Neural progenitor cell (in vitro differentiated cells): ENCODE results near the gene FREM2. TPM values are rescaled to one million over a fixed set of nuclear protein-coding genes. Genes with fewer than 3 reads are reported as not detected.

Experiments
- DNase-seq: peaks from one replicate; pipeline ENCODE4 v3.0.0-alpha.2; 2016; ENCODE audit warnings: low spot score
- H2AFZ ChIP-seq: fragments of 200-600 bp; sonication (generic); replicated peaks from 2 replicates; pipeline ENCODE4 v1.6.1; 2016; ENCODE audit warnings: antibody characterized with exemption
- H3F3A ChIP-seq: fragments of 200-600 bp; sonication (generic); 2 replicates; pipeline ENCODE4 v1.6.1; 2016; ENCODE audit warnings: antibody characterized with exemption, low read depth
- H3K27ac ChIP-seq: fragments of 200-600 bp; sonication (generic); 2 replicates; pipeline ENCODE4 v1.5.1; 2016; ENCODE audit warnings: mild to moderate bottlenecking
- H3K27me3 ChIP-seq: fragments of 200-600 bp; sonication (generic); 2 replicates; pipeline ENCODE4 v1.6.1; 2016; ENCODE audit warnings: mild to moderate bottlenecking, moderate library complexity
- H3K36me3 ChIP-seq: fragments of 200-600 bp; sonication (generic); 2 replicates; pipeline ENCODE4 v1.5.1; 2016
- H3K4me1 ChIP-seq: fragments of 200-600 bp; sonication (generic); 2 replicates; pipeline ENCODE4 v1.6.1; 2016; ENCODE audit warnings: mixed run types
- H3K4me2 ChIP-seq: fragments of 200-600 bp; sonication (generic); 2 replicates; pipeline ENCODE4 v1.6.1; 2016
- H3K4me3 ChIP-seq: fragments of 200-600 bp; sonication (generic); 2 replicates; pipeline ENCODE4 v1.5.1; 2016
- H3K79me2 ChIP-seq: fragments of 200-600 bp; sonication (generic); 2 replicates; pipeline ENCODE4 v1.6.1; 2016; ENCODE audit warnings: low read depth
- H3K9ac ChIP-seq: fragments of 200-600 bp; sonication (generic); 2 replicates; pipeline ENCODE4 v1.6.1; 2016
- H3K9me3 ChIP-seq: fragments of 200-600 bp; sonication (generic); 2 replicates; pipeline ENCODE4 v1.5.1; 2016; ENCODE audit warnings: low read depth
- H4K20me1 ChIP-seq: fragments of 200-600 bp; sonication (generic); 2 replicates; pipeline ENCODE4 v1.6.1; 2016; ENCODE audit warnings: low read depth
- H3K27ac Mint-ChIP-seq: 3 replicates; pipeline ENCODE4 v1.8.0; 2021; ENCODE audit warnings: mixed read lengths
- H3K27me3 Mint-ChIP-seq: 2 replicates; pipeline ENCODE4 v1.8.0; 2022; ENCODE audit warnings: low read depth, mild to moderate bottlenecking, inconsistent platforms, moderate library complexity, mixed read lengths; ENCODE audit not compliant: insufficient read depth
- H3K36me3 Mint-ChIP-seq: 3 replicates; pipeline ENCODE4 v1.8.0; 2021; ENCODE audit warnings: mixed read lengths
- H3K4me1 Mint-ChIP-seq: 3 replicates; pipeline ENCODE4 v1.8.0; 2021; ENCODE audit warnings: mixed read lengths
- H3K4me3 Mint-ChIP-seq: 3 replicates; pipeline ENCODE4 v1.8.0; 2021; ENCODE audit warnings: mild to moderate bottlenecking, moderate library complexity, mixed read lengths
- H3K9me3 Mint-ChIP-seq: 3 replicates; pipeline ENCODE4 v1.8.0; 2020; ENCODE audit warnings: mixed read lengths
- CTCF ChIP-seq: fragments of 200-600 bp; sonication (generic); IDR thresholded peaks from 2 replicates; pipeline ENCODE4 v1.5.1; 2017; ENCODE audit warnings: antibody characterized with exemption, mild to moderate bottlenecking
- EZH2 ChIP-seq: fragments of 200-600 bp; sonication (generic); IDR thresholded peaks from 2 replicates; pipeline ENCODE4 v1.6.1; 2017; ENCODE audit warnings: antibody characterized with exemption, mild to moderate bottlenecking, moderate library complexity
- EZH2phosphoT487 ChIP-seq: fragments of 200-600 bp; sonication (generic); IDR thresholded peaks from 2 replicates; pipeline ENCODE4 v1.6.1; 2017; ENCODE audit warnings: antibody characterized with exemption
- total RNA-seq: library from RNA; depleted of rRNA; stranded (reverse); fragments of >200 nt; gene quantifications from 2 replicates; pipeline ENCODE4 v1.2.3, GENCODE V29; 2015; ENCODE audit warnings: low replicate concordance

The FREM2 gene
- total RNA-seq, 1 donor from 2014 or later: 21.3 TPM

GRCh38 chr13:38804061-38804460 lies 117.2 kb downstream of the FREM2 start:
- Mint-ChIP-seq H3K36me3 (peaks cover 10% of the 10 kb centered on the region), H3K27me3 (peaks cover 5% of the 10 kb centered on the region), H3K4me1 (peaks cover 32% of the 10 kb centered on the region), H3K9me3 (peaks cover 41% of the 10 kb centered on the region), H3K27ac (peak overlapping the region; percentile 65), H3K4me3 (peak overlapping the region; percentile 30)
- Histone ChIP-seq H3F3A (no peaks in the 10 kb centered on the region), H3K9ac (no peak overlapping the region), H4K20me1 (no peaks in the 10 kb centered on the region), H3K79me2 (no peaks in the 10 kb centered on the region), H3K4me2 (peak overlapping the region; percentile 48), H3K36me3 (no peaks in the 10 kb centered on the region), H2AFZ (no peak overlapping the region), H3K4me3 (no peak overlapping the region), H3K27me3 (no peaks in the 10 kb centered on the region), H3K27ac (peak overlapping the region; percentile 49), H3K4me1 (peaks cover 22% of the 10 kb centered on the region), H3K9me3 (no peaks in the 10 kb centered on the region)
- no peak for TF ChIP-seq EZH2phosphoT487
- no peak for TF ChIP-seq CTCF
- TF ChIP-seq EZH2: no peak
- no peak for DNase-seq

DNA sequence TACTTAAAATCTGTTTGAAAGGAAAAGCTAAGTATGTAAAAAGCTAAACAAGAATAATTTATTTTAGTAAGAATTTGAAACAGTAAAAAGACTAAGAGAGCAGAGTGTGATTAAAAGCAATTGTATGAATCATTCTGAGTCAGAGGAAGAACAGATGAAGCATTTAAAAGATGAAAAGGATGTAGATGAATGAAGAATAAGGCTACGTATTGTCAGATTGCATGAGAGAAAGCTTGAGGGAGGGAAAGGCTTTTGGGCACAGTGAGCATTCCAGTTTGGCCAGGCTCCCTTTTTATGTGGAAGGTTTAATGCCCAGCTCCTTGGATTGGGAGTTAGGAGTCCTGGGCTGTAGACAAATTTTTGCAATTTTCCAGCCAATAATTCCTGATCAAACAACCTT lies 117.7 kb downstream of the FREM2 start:
- DNase-seq: no peak
- no peaks in the 10 kb centered on the region for H3F3A ChIP-seq
- H3K9ac ChIP-seq: no peak overlapping the region
- H3K27ac ChIP-seq: peak overlapping the region; percentile 49
- no peak overlapping the region for H2AFZ ChIP-seq
- no peaks in the 10 kb centered on the region for H4K20me1 ChIP-seq
- H3K36me3 ChIP-seq: no peaks in the 10 kb centered on the region
- TF ChIP-seq CTCF: no peak
- TF ChIP-seq EZH2: no peak
- no peak for TF ChIP-seq EZH2phosphoT487
- H3K4me3 Mint-ChIP-seq: no peak overlapping the region
- H3K4me3 ChIP-seq: no peak overlapping the region
- H3K27me3 ChIP-seq: no peaks in the 10 kb centered on the region
- peak overlapping the region; percentile 58 for H3K27ac Mint-ChIP-seq
- peaks cover 5% of the 10 kb centered on the region for H3K27me3 Mint-ChIP-seq
- peak overlapping the region; percentile 48 for H3K4me2 ChIP-seq
- peaks cover 3% of the 10 kb centered on the region for H3K9me3 ChIP-seq
- peaks cover 32% of the 10 kb centered on the region for H3K4me1 Mint-ChIP-seq
- no peaks in the 10 kb centered on the region for H3K79me2 ChIP-seq
- peaks cover 22% of the 10 kb centered on the region for H3K4me1 ChIP-seq
- peaks cover 11% of the 10 kb centered on the region for H3K36me3 Mint-ChIP-seq
- peaks cover 46% of the 10 kb centered on the region for H3K9me3 Mint-ChIP-seq

GRCh38 chr13:38814331-38814730 lies 127.5 kb downstream of the FREM2 start:
- peaks cover 7% of the 10 kb centered on the region for H3K4me1 Mint-ChIP-seq
- H3K27ac Mint-ChIP-seq: no peak overlapping the region

More at GRCh38 chr13:38814331-38814730, 127.5 kb downstream of the FREM2 start:
- H3K27me3 Mint-ChIP-seq: peaks cover 2% of the 10 kb centered on the region
- H3K36me3 Mint-ChIP-seq: no peaks in the 10 kb centered on the region
- Histone ChIP-seq H3F3A (no peaks in the 10 kb centered on the region), H3K27me3 (no peaks in the 10 kb centered on the region), H2AFZ (no peak overlapping the region), H3K4me1 (peaks cover 6% of the 10 kb centered on the region), H3K79me2 (no peaks in the 10 kb centered on the region), H4K20me1 (no peaks in the 10 kb centered on the region), H3K9ac (no peak overlapping the region), H3K27ac (no peak overlapping the region), H3K36me3 (no peaks in the 10 kb centered on the region), H3K9me3 (peaks cover 6% of the 10 kb centered on the region), H3K4me3 (no peak overlapping the region), H3K4me2 (no peak overlapping the region)
- H3K9me3 Mint-ChIP-seq: peaks cover 34% of the 10 kb centered on the region
- H3K4me3 Mint-ChIP-seq: no peak overlapping the region
- TF ChIP-seq EZH2phosphoT487: no peak
- TF ChIP-seq EZH2: no peak
- TF ChIP-seq CTCF: no peak
- no peak for DNase-seq
